ENCODE measurements around the gene HCFC1. TPM values are rescaled to one million over a fixed set of nuclear protein-coding genes. Genes with fewer than 3 reads are reported as not detected.

Gene HCFC1
- total and polyA plus RNA-seq, 9 of the 15 experiments (the other 6 are each of a cell fraction or from before 2014, with no cell fraction given), result 2.8 to 133 (median 17.1) TPM

GRCh38 chrX:153944140-153944799, 27.3 kb downstream of the HCFC1 start, which contains the start of gene RENBP (continued):
- TF ChIP-seq HMGXB4 (CRISPR knock-in tag; IDR thresholded peaks at IDR 0.05), result no peak
- TF ChIP-seq CXXC5 (CRISPR knock-in tag; IDR thresholded peaks at IDR 0.05), result peak; percentile 56
- TF ChIP-seq TOE1 (IDR thresholded peaks at IDR 0.05; ENCODE audit: borderline replicate concordance), result peak; percentile 83
- no peak for TF ChIP-seq TOE1 (CRISPR knock-in tag; IDR thresholded peaks at IDR 0.05; ENCODE audit: borderline replicate concordance, low read depth)
- peak; percentile 86 for TF ChIP-seq VEZF1 (CRISPR knock-in tag; IDR thresholded peaks at IDR 0.05)
- no peak for TF ChIP-seq TAF15 (IDR thresholded peaks at IDR 0.05; ENCODE audit: low read depth, low read length)
- peak; percentile 58 for TF ChIP-seq HMGN3 (IDR thresholded peaks at IDR 0.05; ENCODE audit: borderline replicate concordance, extremely low read depth, insufficient read length, low read depth, low read length)
- TF ChIP-seq CBFA2T2 (conservative IDR thresholded peaks at IDR 0.05), result 0 out of 2 replicates have a peak, but pooled peaks have one; percentile 42
- TF ChIP-seq ZNF518B (CRISPR knock-in tag; IDR thresholded peaks at IDR 0.05), result no peak
- peak; percentile 51 for TF ChIP-seq POLR2G (IDR thresholded peaks at IDR 0.05; ENCODE audit: low read depth, low read length)
- peak; percentile 92 for TF ChIP-seq TFAP4 (CRISPR knock-in tag; IDR thresholded peaks at IDR 0.05; ENCODE audit: borderline replicate concordance)
- TF ChIP-seq NRF1 (conservative IDR thresholded peaks at IDR 0.05 in 1 of 2, IDR thresholded peaks at IDR 0.05 in 1 of 2), result 0 out of 4 replicates have a peak, but pooled peaks have one; percentile 9 to 19
- peak; percentile 66 for TF ChIP-seq USF1 (CRISPR knock-in tag; IDR thresholded peaks at IDR 0.05)
- TF ChIP-seq KDM5B (IDR thresholded peaks at IDR 0.05; ENCODE audit: insufficient replicate concordance, low read depth, low read length), result no peak
- no peak for TF ChIP-seq HEY1 (CRISPR knock-in tag; IDR thresholded peaks at IDR 0.05; ENCODE audit: borderline replicate concordance)
- 0 out of 2 replicates have a peak, but pooled peaks have one; percentile 20 for TF ChIP-seq HDAC2 (IDR thresholded peaks at IDR 0.05)
- TF ChIP-seq POLR2A (conservative IDR thresholded peaks at IDR 0.05), result peak; percentile 56; the same call in 1 of the 2 replicates
